ENCODE measurements around the gene C3orf52. TPM values are rescaled to one million over a fixed set of nuclear protein-coding genes. Genes with fewer than 3 reads are reported as not detected.
"Not testable (repeated sequence)": the region's sequence is repeated elsewhere in the genome, so short reads cannot be mapped to it uniquely, and the experiment has no call there.

Gene C3orf52, protein sequence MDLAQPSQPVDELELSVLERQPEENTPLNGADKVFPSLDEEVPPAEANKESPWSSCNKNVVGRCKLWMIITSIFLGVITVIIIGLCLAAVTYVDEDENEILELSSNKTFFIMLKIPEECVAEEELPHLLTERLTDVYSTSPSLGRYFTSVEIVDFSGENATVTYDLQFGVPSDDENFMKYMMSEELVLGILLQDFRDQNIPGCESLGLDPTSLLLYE
- 1 to 10 TPM; 3.3 to 4.4 TPM for total RNA-seq

DNA sequence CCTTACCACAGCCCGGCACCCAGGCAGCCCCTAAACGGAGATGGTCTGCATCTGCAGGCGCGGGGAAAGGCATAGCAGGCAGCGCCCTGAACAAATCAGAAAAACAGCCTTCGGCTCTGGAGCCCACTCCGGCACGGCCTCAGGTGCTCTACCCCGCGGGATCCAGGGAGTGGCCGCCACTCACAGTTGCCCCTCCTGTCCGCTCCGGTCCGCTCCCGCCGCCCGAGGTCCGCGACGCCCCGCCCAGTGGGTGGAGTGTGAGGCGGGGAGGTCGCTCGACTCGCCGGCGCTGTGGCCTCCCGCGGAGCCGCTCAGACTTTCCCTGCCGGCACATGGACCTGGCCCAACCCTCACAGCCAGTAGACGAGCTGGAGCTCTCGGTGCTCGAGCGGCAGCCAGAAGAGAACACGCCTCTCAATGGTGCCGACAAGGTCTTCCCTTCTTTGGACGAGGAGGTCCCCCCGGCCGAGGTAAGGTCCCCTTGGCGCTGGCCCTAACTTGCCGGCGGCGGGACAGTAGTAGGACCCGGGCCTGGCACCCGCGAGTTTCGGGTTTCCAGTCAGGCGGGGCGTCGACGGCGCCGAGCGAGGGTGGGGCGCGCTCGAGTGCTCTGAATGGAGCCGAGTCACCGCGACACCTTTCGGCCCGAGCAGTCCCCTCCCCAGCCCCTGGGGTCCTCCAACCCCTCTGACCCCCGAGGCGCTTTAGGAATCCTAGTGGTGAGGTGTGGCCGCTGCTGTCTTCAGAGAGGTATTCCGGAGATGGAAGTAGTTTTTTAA is at the start of gene C3orf52:
C3orf52 (plus strand) TSS at position 314 of the 779 bp plus-strand sequence; CDS start at position 333, 19 bp downstream.
- Mint-ChIP-seq H3K27me3 (peaks cover 3% of the 10 kb centered on the region), H3K4me1 (ENCODE audit: low read depth) (peaks cover 25% of the 10 kb centered on the region), H3K27ac (no peak within 1 kb of the TSS), H3K4me3 (peak within 1 kb of the TSS; percentile 72), H3K36me3 (no peaks in the 10 kb centered on the region), H3K9me3 (no peaks in the 10 kb centered on the region)
- intact Hi-C loops (cut with micrococcal nuclease) = no loop called here
- ChIA-PET POLR2A (no interaction called here), CTCF (no interaction called here)
- DNase-seq = peak; percentile 75

DNA sequence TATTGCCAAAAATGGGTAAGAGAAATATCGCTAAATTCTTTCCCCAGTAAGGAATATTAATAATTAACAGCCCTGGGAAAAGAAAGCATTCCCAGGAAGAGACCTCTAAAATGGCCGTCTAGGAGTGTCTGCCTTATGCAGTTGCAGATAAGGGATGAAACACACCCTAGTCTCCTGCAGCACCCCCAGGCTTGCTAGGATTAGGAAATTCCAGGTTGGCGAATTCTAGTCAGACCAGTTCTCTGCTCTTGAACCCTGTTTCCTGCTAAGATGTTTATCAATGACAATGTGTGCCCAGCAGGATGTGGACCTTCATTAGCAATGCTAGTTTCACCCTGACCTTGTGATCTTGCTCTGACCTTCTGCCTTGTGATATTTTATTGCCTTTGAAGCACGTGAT is 49.0 kb upstream of the C3orf52 start:
- H3K9me3 Mint-ChIP-seq; DNase-seq; H3K36me3 Mint-ChIP-seq; H3K27me3 Mint-ChIP-seq; CTCF ChIA-PET; intact Hi-C loops (cut with micrococcal nuclease); H3K27ac Mint-ChIP-seq; H3K4me3 Mint-ChIP-seq; POLR2A ChIA-PET; H3K4me1 Mint-ChIP-seq (ENCODE audit: low read depth): not testable (repeated sequence)

DNA sequence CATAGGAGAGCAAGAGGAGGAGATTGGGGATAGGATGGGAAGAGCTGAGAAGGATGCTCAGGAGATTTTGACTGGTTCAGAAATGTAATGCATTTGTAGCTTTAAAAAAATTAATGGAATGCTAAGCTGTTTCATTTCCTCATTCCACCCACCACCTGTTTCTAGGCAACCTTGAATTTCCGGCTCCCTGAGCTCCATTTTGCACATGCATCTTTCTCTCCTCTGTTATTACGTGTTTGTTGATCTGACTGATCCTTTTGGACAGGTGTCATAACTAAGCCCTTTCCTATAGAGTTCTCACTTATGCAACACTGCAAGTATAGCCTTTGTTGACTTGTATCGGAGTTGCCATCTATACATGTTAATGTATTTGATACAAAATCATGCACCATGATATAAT is 47.3 kb upstream of the C3orf52 start:
- ChIA-PET CTCF (interaction anchor here (0.9 to 3.0 kb wide), 4 partner anchors 25 to 72 kb away, joined by 3 to 11 read pairs (median 4); no protein-coding TSS in a partner anchor), POLR2A (interaction anchor here (0.5 to 0.9 kb wide), 2 partner anchors 36 to 146 kb away, joined by 3 read pairs; no protein-coding TSS in a partner anchor)
- DNase-seq = no peak
- Mint-ChIP-seq H3K4me3 (no peak overlapping the region), H3K9me3 (peaks cover 2% of the 10 kb centered on the region), H3K27me3 (no peaks in the 10 kb centered on the region), H3K36me3 (no peaks in the 10 kb centered on the region), H3K27ac (no peak overlapping the region), H3K4me1 (ENCODE audit: low read depth) (no peaks in the 10 kb centered on the region)
- intact Hi-C loops (cut with micrococcal nuclease) = no loop called here

DNA sequence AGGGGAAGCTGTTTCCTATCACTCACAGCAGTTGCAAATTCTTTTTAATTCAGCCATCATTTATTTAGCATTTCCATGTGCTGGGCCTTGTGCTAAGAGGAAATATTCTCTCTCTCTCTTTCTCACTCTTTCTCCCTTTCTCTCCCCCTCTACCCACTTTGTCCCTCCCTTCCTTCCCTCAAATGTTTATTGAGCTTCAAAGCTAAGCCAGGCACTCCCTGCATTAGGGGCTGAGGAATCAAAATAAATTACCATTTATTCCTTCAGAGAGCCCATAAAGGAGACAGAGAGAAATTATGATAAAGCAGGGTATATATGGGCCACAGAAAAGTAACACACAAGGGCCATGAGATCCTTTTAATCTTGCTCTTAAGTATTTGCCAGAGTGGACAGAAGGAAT is 44.9 kb upstream of the C3orf52 start:
- no peak overlapping the region for H3K4me3 Mint-ChIP-seq
- CTCF ChIA-PET = interaction anchor here (1.0 to 5.6 kb wide), 3 partner anchors 13 to 51 kb away, joined by 3 to 49 read pairs (median 11); no protein-coding TSS in a partner anchor
- H3K27me3 Mint-ChIP-seq = no peaks in the 10 kb centered on the region
- no peaks in the 10 kb centered on the region for H3K36me3 Mint-ChIP-seq
- H3K4me1 Mint-ChIP-seq (ENCODE audit: low read depth) = no peaks in the 10 kb centered on the region
- intact Hi-C loops (cut with micrococcal nuclease) = loop anchor here (5.0 to 10.0 kb wide), 2 partner anchors 39 to 177 kb away; no protein-coding TSS in a partner anchor
- H3K27ac Mint-ChIP-seq = no peak overlapping the region
- peaks cover 2% of the 10 kb centered on the region for H3K9me3 Mint-ChIP-seq
- DNase-seq = no peak
- POLR2A ChIA-PET = no interaction called here

DNA sequence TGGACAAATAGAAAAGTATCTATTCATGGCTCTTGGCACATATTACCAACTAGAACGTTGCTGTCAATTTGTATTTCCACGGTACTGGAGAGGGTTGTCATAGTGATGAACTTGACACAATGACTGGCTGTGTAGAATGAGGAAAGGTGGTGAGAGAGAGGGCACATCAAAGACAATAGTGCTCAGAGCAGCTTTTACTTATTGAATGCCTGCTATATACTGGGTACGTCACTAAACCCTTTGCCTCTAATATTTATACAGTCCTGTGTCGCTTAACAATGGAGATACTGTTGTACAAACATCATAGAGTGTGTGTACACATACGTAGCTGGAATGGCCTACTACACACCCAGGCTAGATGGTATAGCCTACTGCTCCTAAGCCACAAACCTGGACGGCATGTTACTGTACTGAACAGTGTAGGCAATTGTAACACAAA is 43.3 kb upstream of the C3orf52 start:
- Mint-ChIP-seq H3K27ac (no peak overlapping the region), H3K36me3 (no peaks in the 10 kb centered on the region), H3K4me1 (ENCODE audit: low read depth) (peaks cover 2% of the 10 kb centered on the region), H3K27me3 (no peaks in the 10 kb centered on the region), H3K9me3 (no peaks in the 10 kb centered on the region), H3K4me3 (no peak overlapping the region)
- intact Hi-C loops (cut with micrococcal nuclease) = loop anchor here (1.0 to 10.0 kb wide), 7 partner anchors 22 to 326 kb away; no protein-coding TSS in a partner anchor
- ChIA-PET POLR2A (no interaction called here), CTCF (interaction anchor here (0.6 to 5.6 kb wide), 41 partner anchors 8 to 519 kb away, joined by 3 to 50 read pairs (median 4); partner anchors contain the start of genes ABHD10, ATG3, PHLDB2 and SLC35A5)
- DNase-seq = no peak

DNA sequence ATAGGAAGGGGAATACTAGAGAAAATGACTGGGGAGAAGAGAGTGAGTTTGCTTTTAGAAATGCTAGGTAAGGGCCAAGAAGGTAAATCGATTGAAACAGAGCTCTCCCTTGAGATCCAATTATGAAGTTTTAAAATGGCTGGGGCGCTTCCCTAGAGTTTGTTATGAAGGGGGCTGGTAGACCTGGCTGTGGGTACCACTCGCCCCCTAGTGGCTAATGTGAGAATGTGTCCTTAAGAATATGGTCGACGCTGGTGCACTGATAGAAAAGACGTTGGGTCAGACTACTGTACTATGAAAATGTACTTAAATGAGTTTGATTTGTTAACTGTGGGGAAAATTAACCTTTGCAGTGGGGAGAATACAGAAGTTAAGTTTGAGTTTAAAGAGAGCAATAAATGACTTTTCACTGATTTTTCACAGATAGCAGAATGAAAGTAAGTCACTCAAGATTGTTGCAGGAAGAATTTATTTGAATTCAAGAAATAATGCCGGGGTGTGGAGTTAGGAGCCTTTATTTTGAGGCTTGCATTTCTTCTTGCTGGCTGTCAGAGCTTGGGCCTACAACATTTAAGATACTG is 42.5 kb upstream of the C3orf52 start:
- ChIA-PET POLR2A (no interaction called here), CTCF (interaction anchor here (0.6 to 5.6 kb wide), 45 partner anchors 9 to 518 kb away, joined by 3 to 50 read pairs (median 4); partner anchors contain the start of genes ABHD10, ATG3, PHLDB2 and SLC35A5)
- no peaks in the 10 kb centered on the region for H3K27me3 Mint-ChIP-seq
- H3K4me1 Mint-ChIP-seq (ENCODE audit: low read depth) = peaks cover 2% of the 10 kb centered on the region
- H3K4me3 Mint-ChIP-seq = no peak overlapping the region
- no peaks in the 10 kb centered on the region for H3K36me3 Mint-ChIP-seq
- H3K27ac Mint-ChIP-seq = no peak overlapping the region
- intact Hi-C loops (cut with micrococcal nuclease) = loop anchor here (1.0 to 10.0 kb wide), 7 partner anchors 23 to 326 kb away; no protein-coding TSS in a partner anchor
- no peaks in the 10 kb centered on the region for H3K9me3 Mint-ChIP-seq
- peak; percentile 62 for DNase-seq

DNA sequence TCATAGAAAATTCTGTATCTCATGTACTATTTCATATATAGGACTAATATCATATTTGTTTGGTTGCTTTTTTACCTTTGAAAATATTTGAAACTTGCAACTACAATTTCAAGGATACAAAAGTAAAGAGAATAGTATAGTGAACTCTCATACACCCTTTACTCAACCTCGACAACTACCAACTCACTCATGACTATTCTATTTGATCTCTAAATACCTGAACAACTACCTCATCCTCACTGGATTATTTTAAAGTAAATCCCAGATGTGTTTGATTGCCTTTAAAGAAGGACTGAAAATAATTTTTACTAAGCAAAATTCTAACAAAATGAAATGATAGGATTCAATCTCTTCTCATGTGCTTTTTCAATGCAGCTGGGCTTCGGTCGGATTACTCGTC is 39.6 kb upstream of the C3orf52 start:
- H3K27me3 Mint-ChIP-seq = peaks cover under 1% of the 10 kb centered on the region

DNA sequence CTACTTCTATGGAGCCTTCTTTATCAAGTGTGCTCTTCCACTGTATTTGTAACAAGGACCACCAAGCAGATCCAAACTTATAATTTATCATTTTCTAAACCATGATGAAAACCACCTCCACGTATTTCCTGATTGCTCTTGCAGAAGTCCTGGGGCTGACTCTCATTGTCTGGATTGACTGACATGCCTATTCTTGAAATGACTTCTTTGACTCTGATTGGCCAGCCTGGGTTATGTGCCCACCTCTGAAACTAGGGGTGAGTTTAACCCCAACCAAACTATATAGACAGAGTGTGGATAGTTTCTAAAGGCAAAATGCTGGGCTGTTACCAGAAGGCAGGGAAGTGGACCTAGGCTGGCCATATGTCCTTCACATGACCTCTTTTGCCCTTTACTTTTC is 38.9 kb upstream of the C3orf52 start:
- no peak overlapping the region for H3K27ac Mint-ChIP-seq
- no peaks in the 10 kb centered on the region for H3K36me3 Mint-ChIP-seq
- no peak for DNase-seq
- H3K4me1 Mint-ChIP-seq (ENCODE audit: low read depth) = peaks cover 2% of the 10 kb centered on the region
- intact Hi-C loops (cut with micrococcal nuclease) = loop anchor here (10.0 kb wide), 1 partner anchor 182 kb away; no protein-coding TSS in a partner anchor
- H3K4me3 Mint-ChIP-seq = no peak overlapping the region
- ChIA-PET CTCF (no interaction called here), POLR2A (no interaction called here)
- H3K9me3 Mint-ChIP-seq = no peaks in the 10 kb centered on the region
- H3K27me3 Mint-ChIP-seq = peaks cover 5% of the 10 kb centered on the region

More for the DNA sequence above, 39.6 kb upstream of the C3orf52 start:
- intact Hi-C loops (cut with micrococcal nuclease) = loop anchor here (10.0 kb wide), 1 partner anchor 182 kb away; no protein-coding TSS in a partner anchor
- Mint-ChIP-seq H3K4me1 (ENCODE audit: low read depth) (peaks cover 2% of the 10 kb centered on the region), H3K27ac (no peak overlapping the region), H3K4me3 (no peak overlapping the region), H3K9me3 (no peaks in the 10 kb centered on the region), H3K36me3 (no peaks in the 10 kb centered on the region)
- POLR2A ChIA-PET = no interaction called here
- no peak for DNase-seq
- CTCF ChIA-PET = interaction anchor here (1.0 to 5.6 kb wide), 3 partner anchors 33 to 329 kb away, joined by 3 to 50 read pairs (median 49); no protein-coding TSS in a partner anchor

DNA sequence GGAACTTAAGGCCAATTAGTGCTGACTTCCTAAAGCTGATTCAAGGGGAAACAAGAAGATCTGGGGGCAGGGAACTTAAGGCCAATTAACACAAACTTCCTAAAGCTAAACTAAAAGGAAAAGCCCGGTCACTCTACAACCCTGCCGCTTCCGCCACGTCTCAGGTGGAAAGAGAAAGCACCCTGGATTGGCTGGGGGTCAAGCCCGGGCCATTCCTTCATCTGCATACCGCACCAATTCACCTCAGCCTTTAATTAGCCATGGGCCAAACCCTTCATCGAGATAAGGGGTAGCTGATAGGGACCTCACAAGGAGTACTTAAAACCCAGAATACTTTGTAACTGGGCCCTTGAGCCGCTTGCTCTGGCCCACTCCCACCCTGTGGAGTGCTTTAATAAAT is 37.3 kb upstream of the C3orf52 start:
- no peak for DNase-seq
- H3K27ac Mint-ChIP-seq = no peak overlapping the region
- no peaks in the 10 kb centered on the region for H3K9me3 Mint-ChIP-seq
- CTCF ChIA-PET = interaction anchor here (1.6 kb wide), 1 partner anchor 59 kb away, joined by 4 read pairs; no protein-coding TSS in a partner anchor
- H3K4me1 Mint-ChIP-seq (ENCODE audit: low read depth) = peaks cover 5% of the 10 kb centered on the region
- intact Hi-C loops (cut with micrococcal nuclease) = loop anchor here (10.0 kb wide), 1 partner anchor 184 kb away; no protein-coding TSS in a partner anchor
- H3K4me3 Mint-ChIP-seq = no peak overlapping the region
- no peaks in the 10 kb centered on the region for H3K36me3 Mint-ChIP-seq
- peaks cover 7% of the 10 kb centered on the region for H3K27me3 Mint-ChIP-seq
- POLR2A ChIA-PET = no interaction called here

DNA sequence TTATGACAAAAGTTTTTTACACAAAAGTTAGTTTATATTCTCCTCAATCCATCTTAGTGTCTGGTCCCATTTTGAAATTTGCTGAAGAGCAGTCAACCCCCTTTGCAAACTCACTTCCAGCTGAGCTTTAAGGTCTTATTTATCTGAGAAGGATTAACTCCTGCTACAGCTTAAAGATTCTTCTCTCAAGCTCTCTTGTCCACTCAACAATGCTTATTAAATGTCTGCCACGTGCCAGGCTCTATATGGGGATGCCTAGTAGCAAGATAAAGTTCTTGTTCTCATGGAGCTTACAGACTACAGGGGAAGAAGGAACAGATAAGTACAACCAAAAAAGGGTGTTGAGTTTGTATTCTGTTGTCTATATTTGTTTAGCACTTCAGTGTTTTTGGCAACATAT is 33.0 kb upstream of the C3orf52 start:
- Mint-ChIP-seq H3K36me3 (no peaks in the 10 kb centered on the region), H3K27ac (no peak overlapping the region), H3K4me3 (no peak overlapping the region), H3K4me1 (ENCODE audit: low read depth) (peaks cover 25% of the 10 kb centered on the region), H3K27me3 (peaks cover 11% of the 10 kb centered on the region), H3K9me3 (no peaks in the 10 kb centered on the region)
- CTCF ChIA-PET = interaction anchor here (0.7 to 1.9 kb wide), 3 partner anchors 9 to 93 kb away, joined by 3 to 16 read pairs (median 4); no protein-coding TSS in a partner anchor
- DNase-seq = no peak
- POLR2A ChIA-PET = no interaction called here
- intact Hi-C loops (cut with micrococcal nuclease) = loop anchor here (10.0 kb wide), 1 partner anchor 1238 kb away; no protein-coding TSS in a partner anchor

DNA sequence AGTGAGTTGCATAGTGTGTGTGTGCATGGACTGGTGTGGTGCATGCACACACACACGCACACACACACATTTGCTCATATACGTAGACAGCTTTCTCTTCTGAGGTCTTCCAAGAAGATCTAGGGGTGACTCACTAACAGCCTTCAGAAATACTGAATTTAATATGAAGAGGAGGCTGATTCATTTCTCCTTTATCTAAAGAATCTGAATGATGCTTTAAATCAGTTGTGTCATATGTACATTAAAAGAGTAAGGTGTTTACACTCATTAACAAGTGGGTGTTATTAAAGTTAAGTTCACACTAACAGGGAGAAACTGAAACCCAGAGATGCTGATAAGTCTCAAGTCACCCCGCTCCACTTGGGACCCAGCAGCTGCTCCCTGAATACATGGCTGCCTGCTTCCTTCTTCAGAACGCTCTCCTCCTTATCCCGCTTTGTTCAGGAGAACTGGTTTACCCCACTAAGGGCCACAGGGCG is 29.7 kb upstream of the C3orf52 start:
- DNase-seq = peak; percentile 53
- Mint-ChIP-seq H3K27ac (peak overlapping the region; percentile 25), H3K27me3 (peaks cover 11% of the 10 kb centered on the region), H3K4me3 (peak overlapping the region; percentile 1), H3K4me1 (ENCODE audit: low read depth) (peaks cover 25% of the 10 kb centered on the region), H3K9me3 (no peaks in the 10 kb centered on the region), H3K36me3 (no peaks in the 10 kb centered on the region)
- POLR2A ChIA-PET = no interaction called here
- CTCF ChIA-PET = interaction anchor here (1.2 kb wide), 1 partner anchor 13 kb away, joined by 9 read pairs; no protein-coding TSS in a partner anchor
- intact Hi-C loops (cut with micrococcal nuclease) = loop anchor here (1.0 to 10.0 kb wide), 4 partner anchors 19 to 1242 kb away; no protein-coding TSS in a partner anchor

Measured in activated CD4-positive, alpha-beta memory T cell treated with anti-CD3 and anti-CD28 coated beads for 36 hours (primary cell).